HEK293 (cell line): ENCODE results near the gene IVD.
A peak's percentile ranks its signal among the peaks of the same experiment; 100 is the strongest.

Experiments used
- CTCF ChIA-PET: fragments of 350-600 bp; formaldehyde crosslinking; extraction: SDS; loops from one replicate; lab custom pipeline; 2021; ENCODE audit warnings: antibody characterized with exemption; lab: Yijun Ruan, JAX
- POLR2A ChIA-PET: fragments of 300-600 bp; formaldehyde crosslinking; extraction: SDS; loops from one replicate; lab custom pipeline; 2020; ENCODE audit warnings: antibody characterized with exemption, inconsistent platforms; lab: Yijun Ruan, JAX
- H3K27ac ChIP-seq: fragments of 200-500 bp; sonication (Bioruptor generic); 2 replicates; pipeline ENCODE4 v1.5.1; 2014; ENCODE audit warnings: low read depth, low read length, control low read depth, inconsistent platforms; ENCODE audit errors: extremely low read depth
- H3K36me3 ChIP-seq, 2 experiments: fragments of 200-500 bp in 1 of 2; sonication (Bioruptor generic) in 1 of 2; 1 replicate in 1 of 2; 2 replicates in 1 of 2; pipeline ENCODE4 v1.5.1; 2014 to 2017; ENCODE audit warnings: inconsistent platforms in 2 of 2, low read length in 2 of 2; ENCODE audit not compliant: control insufficient read depth in 2 of 2, insufficient read depth in 1 of 2
- H3K4me1 ChIP-seq: fragments of 200-500 bp; sonication (Bioruptor generic); 2 replicates; pipeline ENCODE4 v1.5.1; 2014; ENCODE audit warnings: mild to moderate bottlenecking, low read length, inconsistent platforms; ENCODE audit not compliant: control insufficient read depth, insufficient read depth
- H3K4me3 ChIP-seq: 2 replicates; pipeline ENCODE4 v1.5.1; 2011; ENCODE audit warnings: low read depth, mild to moderate bottlenecking, control low read depth, low read length, moderate library complexity
- H3K9me3 ChIP-seq: fragments of 200-500 bp; sonication (Bioruptor generic); 2 replicates; pipeline ENCODE4 v1.5.1; 2014; ENCODE audit warnings: low read depth, low read length, inconsistent platforms; ENCODE audit not compliant: control insufficient read depth, insufficient read depth
- BCL11B ChIP-seq: fragments of 450-650 bp; formaldehyde crosslinking; IDR thresholded peaks from 2 replicates; pipeline ENCODE4 v1.5.1; 2016; ENCODE audit warnings: low read depth, missing biosample characterization, missing genetic modification characterization
- FEZF1 ChIP-seq: fragments of 450-650 bp; formaldehyde crosslinking; IDR thresholded peaks from 2 replicates; pipeline ENCODE4 v1.5.1; 2016; ENCODE audit warnings: missing biosample characterization, missing genetic modification characterization
- MZF1 ChIP-seq: fragments of 450-650 bp; formaldehyde crosslinking; IDR thresholded peaks from 2 replicates; pipeline ENCODE4 v1.5.1; 2017; ENCODE audit warnings: missing biosample characterization, missing genetic modification characterization, borderline replicate concordance
- PRDM2 ChIP-seq: fragments of 450-650 bp; formaldehyde crosslinking; IDR thresholded peaks from 2 replicates; pipeline ENCODE4 v1.5.1; 2016; ENCODE audit warnings: missing biosample characterization, missing genetic modification characterization, borderline replicate concordance
- ZNF138 ChIP-seq: fragments of 450-650 bp; formaldehyde crosslinking; IDR thresholded peaks from 2 replicates; pipeline ENCODE4 v1.5.1; 2016; ENCODE audit warnings: missing biosample characterization, missing genetic modification characterization, borderline replicate concordance
- ZNF155 ChIP-seq: fragments of 450-650 bp; formaldehyde crosslinking; IDR thresholded peaks from 2 replicates; pipeline ENCODE4 v1.5.1; 2016; ENCODE audit warnings: missing biosample characterization, missing genetic modification characterization
- ZNF239 ChIP-seq: fragments of 450-650 bp; formaldehyde crosslinking; IDR thresholded peaks from 2 replicates; pipeline ENCODE4 v1.5.1; 2016; ENCODE audit warnings: missing biosample characterization, missing genetic modification characterization
- ZNF24 ChIP-seq: fragments of 450-650 bp; formaldehyde crosslinking; IDR thresholded peaks from 2 replicates; pipeline ENCODE4 v1.5.1; 2016; ENCODE audit warnings: missing biosample characterization, missing genetic modification characterization
- ZNF362 ChIP-seq: fragments of 450-650 bp; formaldehyde crosslinking; IDR thresholded peaks from 2 replicates; pipeline ENCODE4 v1.5.1; 2016; ENCODE audit warnings: missing biosample characterization, missing genetic modification characterization
- ZNF391 ChIP-seq: fragments of 450-650 bp; formaldehyde crosslinking; IDR thresholded peaks from 2 replicates; pipeline ENCODE4 v1.5.1; 2016; ENCODE audit warnings: low read depth, missing biosample characterization, missing genetic modification characterization, borderline replicate concordance
- ZNF423 ChIP-seq: fragments of 450-650 bp; formaldehyde crosslinking; IDR thresholded peaks from 2 replicates; pipeline ENCODE4 v1.5.1; 2016; ENCODE audit warnings: missing biosample characterization, missing genetic modification characterization
- ZNF514 ChIP-seq: fragments of 450-650 bp; formaldehyde crosslinking; IDR thresholded peaks from 2 replicates; pipeline ENCODE4 v1.5.1; 2016; ENCODE audit warnings: missing biosample characterization, missing genetic modification characterization
- ZNF521 ChIP-seq: fragments of 450-650 bp; formaldehyde crosslinking; IDR thresholded peaks from 2 replicates; pipeline ENCODE4 v1.5.1; 2017; ENCODE audit warnings: missing biosample characterization, mild to moderate bottlenecking, missing genetic modification characterization
- ZNF548 ChIP-seq: fragments of 450-650 bp; formaldehyde crosslinking; IDR thresholded peaks from 2 replicates; pipeline ENCODE4 v1.5.1; 2016; ENCODE audit warnings: missing biosample characterization, missing genetic modification characterization
- ZNF561 ChIP-seq: fragments of 450-650 bp; IDR thresholded peaks from 2 replicates; pipeline ENCODE4 v1.5.1; 2018; ENCODE audit warnings: missing biosample characterization, missing genetic modification characterization, borderline replicate concordance
- ZNF768 ChIP-seq: fragments of 450-650 bp; formaldehyde crosslinking; IDR thresholded peaks from 2 replicates; pipeline ENCODE4 v1.5.1; 2018; ENCODE audit warnings: missing biosample characterization, mild to moderate bottlenecking, missing genetic modification characterization
- TF ChIP-seq, protein P1 (sequence below): fragments of 450-650 bp; formaldehyde crosslinking; IDR thresholded peaks from 2 replicates; pipeline ENCODE4 v1.5.1; 2016; ENCODE audit warnings: missing biosample characterization, missing genetic modification characterization
- TF ChIP-seq, protein P2 (sequence below): fragments of 450-650 bp; formaldehyde crosslinking; IDR thresholded peaks from 2 replicates; pipeline ENCODE4 v1.5.1; 2016; ENCODE audit warnings: missing biosample characterization, missing genetic modification characterization
- TF ChIP-seq, protein P3 (sequence below): fragments of 450-650 bp; formaldehyde crosslinking; IDR thresholded peaks from 2 replicates; pipeline ENCODE4 v1.5.1; 2016; ENCODE audit warnings: missing biosample characterization, missing genetic modification characterization

Gene IVD

DNA sequence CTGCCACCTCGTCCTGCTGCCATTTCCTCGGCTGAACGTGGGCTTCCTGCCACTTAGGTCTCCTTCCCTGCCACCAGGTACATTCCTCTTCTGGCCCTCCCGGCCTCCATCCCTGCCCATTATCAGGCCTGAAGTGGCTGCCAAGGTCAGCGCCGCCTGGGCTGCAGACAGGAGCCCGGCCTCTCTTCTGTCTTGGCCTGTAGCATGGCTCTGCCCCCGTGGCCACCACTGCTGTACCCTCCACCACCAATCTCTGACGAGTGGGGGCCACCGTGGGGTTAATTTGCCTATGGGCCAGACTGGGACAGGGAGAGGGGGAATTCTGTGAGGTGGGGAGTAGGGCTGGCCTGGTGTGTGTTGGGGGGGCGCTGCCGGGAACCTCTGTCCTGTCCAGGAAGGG lies 33.1 kb downstream of the IVD start:
- TF ChIP-seq, protein P1, sequence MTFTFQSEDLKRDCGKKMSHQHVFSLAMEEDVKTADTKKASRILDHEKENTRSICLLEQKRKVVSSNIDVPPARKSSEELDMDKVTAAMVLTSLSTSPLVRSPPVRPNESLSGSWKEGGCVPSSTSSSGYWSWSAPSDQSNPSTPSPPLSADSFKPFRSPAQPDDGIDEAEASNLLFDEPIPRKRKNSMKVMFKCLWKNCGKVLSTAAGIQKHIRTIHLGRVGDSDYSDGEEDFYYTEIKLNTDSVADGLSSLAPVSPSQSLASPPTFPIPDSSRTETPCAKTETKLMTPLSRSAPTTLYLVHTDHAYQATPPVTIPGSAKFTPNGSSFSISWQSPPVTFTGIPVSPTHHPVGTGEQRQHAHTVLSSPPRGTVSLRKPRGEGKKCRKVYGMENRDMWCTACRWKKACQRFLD (tag by site-specific recombination): no peak
- no peak for TF ChIP-seq ZNF514 (tag by site-specific recombination)
- no peak for TF ChIP-seq ZNF239 (tag by site-specific recombination)
- TF ChIP-seq ZNF391 (tag by site-specific recombination): no peak
- no peak for TF ChIP-seq MZF1 (tag by site-specific recombination)
- no peak for TF ChIP-seq ZNF521 (tag by site-specific recombination)
- TF ChIP-seq PRDM2 (tag by site-specific recombination): no peak
- no peak for TF ChIP-seq ZNF768 (tag by site-specific recombination)
- TF ChIP-seq BCL11B (tag by site-specific recombination): no peak
- no peak for TF ChIP-seq ZNF138
- TF ChIP-seq, protein P2, sequence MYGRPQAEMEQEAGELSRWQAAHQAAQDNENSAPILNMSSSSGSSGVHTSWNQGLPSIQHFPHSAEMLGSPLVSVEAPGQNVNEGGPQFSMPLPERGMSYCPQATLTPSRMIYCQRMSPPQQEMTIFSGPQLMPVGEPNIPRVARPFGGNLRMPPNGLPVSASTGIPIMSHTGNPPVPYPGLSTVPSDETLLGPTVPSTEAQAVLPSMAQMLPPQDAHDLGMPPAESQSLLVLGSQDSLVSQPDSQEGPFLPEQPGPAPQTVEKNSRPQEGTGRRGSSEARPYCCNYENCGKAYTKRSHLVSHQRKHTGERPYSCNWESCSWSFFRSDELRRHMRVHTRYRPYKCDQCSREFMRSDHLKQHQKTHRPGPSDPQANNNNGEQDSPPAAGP (tag by site-specific recombination): no peak
- TF ChIP-seq, protein P3, sequence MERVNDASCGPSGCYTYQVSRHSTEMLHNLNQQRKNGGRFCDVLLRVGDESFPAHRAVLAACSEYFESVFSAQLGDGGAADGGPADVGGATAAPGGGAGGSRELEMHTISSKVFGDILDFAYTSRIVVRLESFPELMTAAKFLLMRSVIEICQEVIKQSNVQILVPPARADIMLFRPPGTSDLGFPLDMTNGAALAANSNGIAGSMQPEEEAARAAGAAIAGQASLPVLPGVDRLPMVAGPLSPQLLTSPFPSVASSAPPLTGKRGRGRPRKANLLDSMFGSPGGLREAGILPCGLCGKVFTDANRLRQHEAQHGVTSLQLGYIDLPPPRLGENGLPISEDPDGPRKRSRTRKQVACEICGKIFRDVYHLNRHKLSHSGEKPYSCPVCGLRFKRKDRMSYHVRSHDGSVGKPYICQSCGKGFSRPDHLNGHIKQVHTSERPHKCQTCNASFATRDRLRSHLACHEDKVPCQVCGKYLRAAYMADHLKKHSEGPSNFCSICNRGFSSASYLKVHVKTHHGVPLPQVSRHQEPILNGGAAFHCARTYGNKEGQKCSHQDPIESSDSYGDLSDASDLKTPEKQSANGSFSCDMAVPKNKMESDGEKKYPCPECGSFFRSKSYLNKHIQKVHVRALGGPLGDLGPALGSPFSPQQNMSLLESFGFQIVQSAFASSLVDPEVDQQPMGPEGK (tag by site-specific recombination): no peak
- no peak for TF ChIP-seq ZNF423 (tag by site-specific recombination)
- TF ChIP-seq ZNF548 (tag by site-specific recombination): no peak
- Histone ChIP-seq H3K4me3 (no peak overlapping the region), H3K36me3 (no peaks in the 10 kb centered on the region), H3K4me1 (peaks cover 9% of the 10 kb centered on the region), H3K9me3 (no peaks in the 10 kb centered on the region), H3K27ac (no peak overlapping the region)
- POLR2A ChIA-PET: no interaction called here
- CTCF ChIA-PET: no interaction called here

DNA sequence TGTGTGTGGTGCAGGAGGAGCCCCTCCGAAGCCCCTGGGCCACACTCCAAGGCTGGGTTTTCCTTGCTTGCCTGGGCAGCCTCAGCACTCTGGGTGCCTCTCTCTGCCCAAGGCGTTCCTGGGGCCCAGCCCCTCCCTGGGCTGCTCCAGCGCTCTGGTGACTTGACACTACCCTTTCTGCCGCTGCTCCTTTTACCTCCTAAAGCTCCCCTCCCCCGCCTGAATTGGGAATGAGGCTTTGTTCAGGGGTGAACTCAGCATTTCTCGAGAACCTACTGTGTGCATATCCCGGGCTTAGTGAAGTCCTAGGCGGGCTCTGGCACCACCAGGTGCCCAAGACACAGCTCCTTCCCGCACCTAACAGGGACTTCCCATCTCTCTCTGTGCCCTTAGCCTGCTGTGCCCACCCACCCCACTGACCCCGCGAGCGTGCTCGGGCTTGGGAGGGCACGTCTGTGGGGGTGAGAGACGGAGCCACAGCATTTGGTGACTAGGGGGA lies 33.9 kb downstream of the IVD start:
- peak overlapping the region; percentile 46; the same call in 1 of the 2 replicates for H3K27ac ChIP-seq
- peak overlapping the region; percentile 42 for H3K4me3 ChIP-seq
- H3K9me3 ChIP-seq: no peaks in the 10 kb centered on the region
- POLR2A ChIA-PET: interaction anchor here (1.0 to 2.2 kb wide), 3 partner anchors 31 to 159 kb away, joined by 3 to 12 read pairs (median 3); partner anchors contain the start of genes CHST14 and IVD
- peaks cover 9% of the 10 kb centered on the region for H3K4me1 ChIP-seq
- CTCF ChIA-PET: interaction anchor here (1.3 to 1.4 kb wide), 2 partner anchors 17 to 68 kb away, joined by 3 to 6 read pairs; no protein-coding TSS in a partner anchor
- no peaks in the 10 kb centered on the region for H3K36me3 ChIP-seq
- TF ChIP-seq FEZF1 (peak; percentile 55; the same call in 1 of the 2 replicates), ZNF561 (peak; percentile 74; the same call in 1 of the 2 replicates), ZNF155 (no peak), ZNF24 (tag by site-specific recombination) (peak; percentile 23; the same call in 1 of the 2 replicates), ZNF362 (no peak)
- TF ChIP-seq, protein P3 (tag by site-specific recombination): peak; percentile 35; the same call in 1 of the 2 replicates
